Skeletal muscle tissue (tissue), 4 donors: Measurements from ENCODE around the gene NR5A1. TPM values are rescaled to one million over a fixed set of nuclear protein-coding genes. Genes with fewer than 3 reads are reported as not detected.

Experiments
- H3K27ac ChIP-seq: one replicate; pipeline ENCODE4 v1.7.0; 2013; ENCODE audit warnings: mild to moderate bottlenecking, low read depth, low read length, inconsistent platforms
- H3K27me3 ChIP-seq, 3 donors: one replicate each; pipeline ENCODE4 v1.7.0; 2013; ENCODE audit warnings: low read length in 3 of 3; ENCODE audit not compliant: control insufficient read depth in 3 of 3, insufficient read depth in 3 of 3
- H3K36me3 ChIP-seq, 3 donors: one replicate each; pipeline ENCODE4 v1.7.0; 2013; ENCODE audit warnings: low read length in 3 of 3; ENCODE audit not compliant: control insufficient read depth in 3 of 3, insufficient read depth in 3 of 3
- H3K4me1 ChIP-seq, 3 donors: one replicate each; pipeline ENCODE4 v1.7.0; 2013; ENCODE audit warnings: low read length in 3 of 3, mild to moderate bottlenecking in 3 of 3; ENCODE audit not compliant: control insufficient read depth in 3 of 3, insufficient read depth in 3 of 3
- H3K4me3 ChIP-seq, 3 donors: one replicate each; pipeline ENCODE4 v1.7.0; 2013; ENCODE audit warnings: low read length in 3 of 3
- H3K9ac ChIP-seq, 3 donors: one replicate each; pipeline ENCODE4 v1.7.0; 2013; ENCODE audit warnings: low read length in 3 of 3, mild to moderate bottlenecking in 3 of 3, moderate library complexity in 2 of 3, low read depth in 1 of 3
- H3K9me3 ChIP-seq, 3 donors: one replicate each; pipeline ENCODE4 v1.7.0; 2013; ENCODE audit warnings: low read length in 3 of 3; ENCODE audit not compliant: control insufficient read depth in 3 of 3
- total RNA-seq: library from RNA; depleted of rRNA; stranded (reverse); fragments of >200 nt; gene quantifications from one replicate; pipeline ENCODE4 v1.2.3, GENCODE V29; 2014
- donor health status: Osteomylitis.

The NR5A1 gene
- total RNA-seq, 1 donor from 2014 or later, result not detected

DNA sequence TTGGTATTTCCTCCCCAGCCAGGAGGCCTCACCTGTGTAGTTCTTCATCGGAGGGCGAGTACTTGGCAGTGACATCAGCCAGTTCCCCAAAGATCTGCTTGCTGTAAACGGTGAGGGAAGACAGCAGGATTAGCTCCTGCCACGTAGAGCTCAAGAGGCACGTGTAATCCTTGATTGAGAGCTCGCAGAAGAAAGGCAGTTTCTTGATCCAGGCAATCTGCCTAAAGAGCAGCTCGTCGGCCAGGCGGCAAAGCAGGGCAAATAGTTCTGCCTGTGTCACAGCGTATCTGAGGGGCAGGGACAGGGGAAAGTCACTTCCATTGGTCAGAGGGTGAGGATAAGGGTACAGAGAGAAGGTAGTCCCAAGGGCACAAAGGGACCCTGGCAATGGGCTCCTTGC, 28.6 kb upstream of the NR5A1 start:
- Histone ChIP-seq H3K27ac (no peak overlapping the region), H3K9ac (no peak overlapping the region), H3K27me3 (no peaks in the 10 kb centered on the region), H3K36me3 (peaks cover 6 to 12% (median 6%) of the 10 kb centered on the region in 3 donors), H3K9me3 (no peaks in the 10 kb centered on the region), H3K4me1 (no peaks in the 10 kb centered on the region), H3K4me3 (no peak overlapping the region)

DNA sequence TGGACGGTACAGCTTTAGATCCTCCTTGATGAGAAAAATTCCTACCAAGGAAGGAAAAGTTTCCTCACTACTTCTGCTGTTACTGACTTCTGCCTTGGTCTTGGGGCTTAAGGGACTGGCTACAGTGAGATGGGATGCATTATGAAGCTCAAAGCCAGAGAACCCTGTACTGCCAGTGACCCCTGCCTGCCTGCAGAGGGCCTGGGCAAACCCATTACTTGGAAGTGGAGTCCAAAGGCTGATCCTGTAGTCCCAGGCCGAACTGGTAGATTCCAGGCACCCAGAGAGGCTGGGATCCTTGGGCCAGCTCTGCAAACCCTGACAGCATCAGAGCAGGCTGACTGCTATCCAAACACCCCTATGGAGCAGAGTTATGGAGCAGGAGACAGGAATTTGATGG, 25.7 kb upstream of the NR5A1 start:
- H3K27ac ChIP-seq, result no peak overlapping the region
- peaks cover 2 to 6% (median 3%) of the 10 kb centered on the region in 3 donors for H3K36me3 ChIP-seq
- no peaks in the 10 kb centered on the region for H3K4me1 ChIP-seq
- H3K9ac ChIP-seq, result no peak overlapping the region
- H3K27me3 ChIP-seq, result no peaks in the 10 kb centered on the region
- no peak overlapping the region for H3K4me3 ChIP-seq
- H3K9me3 ChIP-seq, result no peaks in the 10 kb centered on the region

DNA sequence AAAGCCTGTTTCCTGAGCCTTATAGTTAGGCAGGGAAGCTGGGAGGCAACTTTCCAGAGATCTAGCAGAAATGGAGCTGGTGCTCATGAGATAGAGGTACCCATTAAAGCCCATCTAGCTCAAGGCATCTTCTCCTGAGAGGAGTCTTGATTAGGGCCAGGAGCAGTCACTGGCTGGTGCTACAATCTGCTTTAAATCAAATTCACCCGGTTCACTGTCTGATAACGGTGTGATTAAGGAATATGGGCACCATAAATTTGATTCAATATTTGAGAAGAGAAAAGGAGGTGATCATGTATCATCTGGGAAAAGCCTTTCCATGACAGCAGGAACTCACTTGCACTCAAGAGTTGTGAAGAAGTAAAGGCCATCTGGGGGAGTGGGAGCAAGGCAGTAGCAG, 23.9 kb upstream of the NR5A1 start:
- Histone ChIP-seq H3K9me3 (no peaks in the 10 kb centered on the region), H3K9ac (no peak overlapping the region), H3K4me1 (no peaks in the 10 kb centered on the region), H3K36me3 (peaks cover under 1 to 8% (median 6%) of the 10 kb centered on the region in 3 donors), H3K27me3 (no peaks in the 10 kb centered on the region), H3K4me3 (no peak overlapping the region), H3K27ac (no peak overlapping the region)

DNA sequence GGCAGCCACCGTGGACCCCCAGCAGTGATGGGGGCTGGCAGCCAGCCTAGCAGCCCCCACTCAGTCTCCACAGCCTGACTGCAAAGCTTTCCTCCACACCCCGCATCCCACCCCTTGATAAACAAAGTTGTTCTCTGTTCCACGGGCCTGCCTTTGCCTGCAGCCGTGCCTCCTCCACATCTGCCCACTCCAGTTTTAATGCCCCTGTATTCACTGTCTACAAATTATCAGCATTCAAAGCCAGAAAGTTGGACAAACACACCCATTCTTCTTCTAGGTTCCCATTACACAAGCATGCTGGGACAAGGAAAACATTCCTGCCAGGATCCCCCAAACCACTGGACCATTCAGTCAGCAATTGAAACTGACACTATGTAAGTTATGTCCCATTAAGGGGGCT, 23.0 kb upstream of the NR5A1 start:
- Histone ChIP-seq H3K9me3 (no peaks in the 10 kb centered on the region), H3K9ac (no peak overlapping the region), H3K4me3 (no peak overlapping the region), H3K4me1 (no peaks in the 10 kb centered on the region), H3K36me3 (peaks cover 3 to 6% (median 4%) of the 10 kb centered on the region in 3 donors), H3K27me3 (no peaks in the 10 kb centered on the region), H3K27ac (no peak overlapping the region)

DNA sequence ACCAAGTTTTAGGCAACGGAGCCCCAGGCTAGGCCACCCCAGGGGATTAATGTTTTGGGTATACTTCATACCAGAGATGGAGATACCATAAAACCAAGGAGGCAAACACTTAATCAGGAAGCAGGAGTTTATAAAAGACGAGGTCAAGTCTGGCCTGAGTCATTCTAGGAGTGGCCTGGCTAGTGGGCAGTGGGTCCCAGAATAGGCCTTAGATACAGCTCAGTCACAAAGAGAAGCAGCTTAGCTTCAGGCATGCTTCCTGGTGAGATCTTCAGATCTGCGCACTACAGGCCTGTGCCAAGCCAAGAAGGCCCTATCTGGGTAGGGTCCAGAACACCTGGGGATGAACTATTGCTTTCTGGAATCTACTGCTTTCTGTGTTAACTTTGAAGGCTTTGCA, 20.6 kb upstream of the NR5A1 start:
- H3K4me1 ChIP-seq, result no peaks in the 10 kb centered on the region
- H3K4me3 ChIP-seq, result no peak overlapping the region
- no peak overlapping the region for H3K9ac ChIP-seq
- no peaks in the 10 kb centered on the region for H3K27me3 ChIP-seq
- no peaks in the 10 kb centered on the region for H3K9me3 ChIP-seq
- H3K27ac ChIP-seq, result no peak overlapping the region
- peaks cover 3 to 6% (median 4%) of the 10 kb centered on the region in 3 donors for H3K36me3 ChIP-seq

DNA sequence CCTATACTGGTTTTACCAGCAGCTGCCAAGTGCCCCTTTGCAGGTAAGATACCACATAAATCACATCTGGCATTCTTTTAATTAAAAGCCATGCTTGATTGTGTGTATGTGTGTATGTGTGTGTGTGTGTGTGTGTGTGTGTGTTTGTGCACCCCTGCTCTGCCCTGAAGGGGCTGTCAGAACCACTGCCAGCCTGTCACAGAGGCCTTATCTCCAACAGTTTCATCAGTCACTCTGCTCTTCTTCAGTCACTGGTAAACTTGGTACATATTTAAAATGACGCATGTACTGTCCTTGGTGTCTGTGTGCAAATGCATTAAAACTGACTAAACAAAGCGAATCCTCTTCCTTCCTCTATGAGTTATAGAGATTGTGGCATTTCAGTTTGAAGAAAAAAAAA, 19.0 kb upstream of the NR5A1 start:
- Histone ChIP-seq H3K36me3 (peaks cover 3 to 8% (median 6%) of the 10 kb centered on the region in 3 donors), H3K4me1 (no peaks in the 10 kb centered on the region), H3K9me3 (no peaks in the 10 kb centered on the region), H3K27me3 (no peaks in the 10 kb centered on the region), H3K4me3 (no peak overlapping the region), H3K27ac (no peak overlapping the region), H3K9ac (no peak overlapping the region)

DNA sequence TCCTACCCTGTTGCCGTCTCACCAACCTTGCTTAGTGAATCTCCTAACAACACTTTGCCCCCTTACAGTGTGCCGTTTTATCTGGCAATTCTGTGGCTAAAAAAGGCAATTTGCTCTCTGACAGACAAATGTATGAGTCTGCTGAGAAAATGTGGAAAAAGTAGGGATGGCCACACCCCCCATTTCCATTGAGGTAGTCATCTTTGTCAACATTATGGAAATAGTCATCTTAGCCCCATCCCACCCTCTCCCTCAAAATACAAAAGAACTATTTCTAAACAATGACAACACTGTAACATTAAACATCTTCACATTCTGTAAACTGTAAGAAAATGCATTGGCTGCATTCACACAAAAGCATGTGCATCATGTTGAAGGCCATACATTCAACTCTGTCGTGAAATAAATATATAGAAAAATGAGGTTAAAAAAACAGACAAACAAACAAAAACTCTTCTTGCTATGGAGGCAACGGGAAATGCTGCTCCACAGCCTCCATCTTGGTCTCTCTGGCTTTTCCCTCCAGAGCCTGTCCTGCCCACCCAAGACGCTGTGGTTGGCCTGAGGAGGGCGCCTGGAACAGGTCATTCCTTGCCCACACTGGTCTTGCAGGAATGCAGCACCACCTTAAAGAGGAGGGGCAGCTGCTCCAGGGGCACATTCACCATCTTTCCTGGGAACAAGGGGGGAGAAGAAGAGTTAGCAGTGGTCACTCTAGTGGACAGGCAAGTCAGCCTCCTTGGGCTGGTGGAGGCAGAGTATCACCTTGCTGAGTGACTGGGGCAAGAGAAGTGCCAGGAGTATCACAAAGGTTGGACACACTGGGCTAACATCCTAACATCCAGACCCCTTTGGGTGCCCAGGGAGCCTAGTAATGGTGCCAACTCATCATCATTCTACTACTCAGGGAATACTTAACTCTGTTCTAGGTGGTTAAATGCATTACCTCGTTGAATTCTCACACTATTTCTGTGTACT, 15.2 kb upstream of the NR5A1 start:
- Histone ChIP-seq H3K36me3 (peaks cover 3 to 11% (median 8%) of the 10 kb centered on the region in 3 donors), H3K27ac (no peak overlapping the region), H3K4me3 (no peak overlapping the region), H3K9me3 (no peaks in the 10 kb centered on the region), H3K4me1 (no peaks in the 10 kb centered on the region), H3K27me3 (no peaks in the 10 kb centered on the region), H3K9ac (no peak overlapping the region)

DNA sequence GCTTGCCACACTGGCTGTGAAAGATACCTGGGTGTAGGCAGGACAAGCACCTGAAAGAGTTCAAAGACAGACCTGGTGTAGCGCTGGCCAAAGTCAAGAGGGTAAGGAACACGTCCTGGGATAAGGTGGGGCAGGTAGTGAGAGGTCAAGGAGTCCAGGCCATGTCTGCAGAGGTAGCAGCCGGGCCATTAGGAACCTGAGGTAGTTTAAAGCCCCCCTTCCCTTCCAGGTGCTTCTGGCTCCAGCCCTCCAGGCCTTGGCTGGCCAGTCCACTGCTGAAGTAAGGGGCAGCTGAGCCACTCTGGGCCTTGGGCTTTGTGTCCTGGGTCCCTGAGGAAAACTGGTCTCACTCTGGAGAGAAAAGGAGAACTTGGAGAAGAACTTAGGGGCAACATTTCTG, 13.9 kb upstream of the NR5A1 start:
- H3K27me3 ChIP-seq, result no peaks in the 10 kb centered on the region
- no peak overlapping the region for H3K9ac ChIP-seq
- H3K4me1 ChIP-seq, result no peaks in the 10 kb centered on the region
- no peaks in the 10 kb centered on the region for H3K9me3 ChIP-seq
- no peak overlapping the region for H3K4me3 ChIP-seq
- H3K27ac ChIP-seq, result no peak overlapping the region
- peaks cover 0 to 11% (median 3%) of the 10 kb centered on the region in 3 donors for H3K36me3 ChIP-seq

DNA sequence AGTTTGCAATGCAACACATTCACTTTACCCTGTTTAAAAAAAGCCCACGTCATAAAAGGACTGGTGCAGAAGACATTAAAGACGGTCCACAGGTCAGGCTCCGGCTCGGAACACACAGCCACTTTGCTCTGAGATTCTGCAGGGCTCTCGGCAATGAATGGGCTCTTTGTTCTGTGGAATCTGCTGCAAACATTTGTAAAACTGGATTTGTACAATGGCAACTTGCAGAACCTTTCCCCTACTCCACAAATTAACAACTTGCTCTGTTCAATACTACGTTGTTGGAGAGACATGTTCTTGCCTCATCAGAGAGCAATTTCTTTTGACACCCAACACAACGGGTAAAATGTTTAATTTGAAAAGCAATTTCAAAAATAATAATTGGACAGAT, 13.0 kb upstream of the NR5A1 start:
- H3K9ac ChIP-seq, result no peak overlapping the region
- H3K9me3 ChIP-seq, result no peaks in the 10 kb centered on the region
- H3K27ac ChIP-seq, result no peak overlapping the region
- no peaks in the 10 kb centered on the region for H3K4me1 ChIP-seq
- H3K36me3 ChIP-seq, result peaks cover 0 to 8% (median 3%) of the 10 kb centered on the region in 3 donors
- no peak overlapping the region for H3K4me3 ChIP-seq
- H3K27me3 ChIP-seq, result no peaks in the 10 kb centered on the region

DNA sequence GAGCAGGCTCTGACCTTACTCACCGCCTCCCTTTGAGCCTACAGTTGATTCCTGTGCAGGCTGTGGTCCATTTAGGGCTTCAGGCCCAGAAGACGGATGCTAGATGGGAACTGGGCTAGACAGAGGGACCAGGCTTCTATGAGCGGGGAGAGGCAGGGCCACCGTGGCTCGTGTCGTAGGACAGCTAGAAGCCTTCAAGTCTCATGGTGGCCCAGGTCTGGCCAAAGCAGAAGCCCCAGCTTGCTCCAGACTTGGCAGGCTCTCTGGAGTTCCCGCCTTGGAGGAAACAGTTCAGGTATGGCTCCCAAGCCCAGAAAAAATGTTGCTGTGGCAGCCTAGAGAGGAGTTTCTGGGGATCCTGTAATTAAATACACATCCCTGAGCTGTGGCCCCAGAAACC, 10.9 kb upstream of the NR5A1 start:
- Histone ChIP-seq H3K9ac (no peak overlapping the region), H3K4me1 (no peaks in the 10 kb centered on the region), H3K36me3 (peaks cover 0 to 8% (median 3%) of the 10 kb centered on the region in 3 donors)

More for the DNA sequence above, 10.9 kb upstream of the NR5A1 start:
- Histone ChIP-seq H3K27ac (no peak overlapping the region), H3K4me3 (no peak overlapping the region), H3K27me3 (peaks cover 0 to 11% (median 8%) of the 10 kb centered on the region in 3 donors), H3K9me3 (no peaks in the 10 kb centered on the region)
